AG09309 (cell line): Measurements from ENCODE around the gene TPBGL.

Experiments used
- DNase-seq: peaks from one replicate; pipeline ENCODE4 v3.0.0-alpha.2; 2010; ENCODE audit warnings: low read depth
- H3K4me3 ChIP-seq: 2 replicates; pipeline ENCODE4 v1.5.1; 2011; ENCODE audit warnings: mild to moderate bottlenecking, low read depth, low read length, moderate library complexity; ENCODE audit not compliant: control insufficient read depth
- TF ChIP-seq, protein P1 (sequence below): IDR thresholded peaks from 2 replicates; pipeline ENCODE4 v1.5.1; 2011; ENCODE audit warnings: mild to moderate bottlenecking, low read depth, low read length, inconsistent platforms; ENCODE audit not compliant: insufficient read depth, control insufficient read depth; ENCODE audit errors: missing control alignments

Gene TPBGL

DNA sequence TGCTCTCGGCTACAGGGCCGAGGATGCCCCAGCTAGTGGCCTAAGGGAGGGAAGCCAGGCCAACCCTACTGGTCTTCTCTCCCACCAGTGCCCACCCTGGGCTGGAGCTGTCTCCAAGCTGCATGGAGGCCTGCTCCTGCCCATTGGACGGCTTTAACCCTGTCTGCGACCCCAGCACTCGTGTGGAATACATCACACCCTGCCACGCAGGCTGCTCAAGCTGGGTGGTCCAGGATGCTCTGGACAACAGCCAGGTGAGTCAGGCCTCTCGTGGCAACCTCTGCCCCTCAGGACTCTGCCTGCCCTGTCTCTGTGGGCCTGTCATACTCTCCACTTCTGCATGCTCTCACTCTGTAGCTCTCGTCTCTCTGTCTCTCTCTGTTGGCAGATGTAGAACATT lies 44.1 kb upstream of the TPBGL start:
- H3K4me3 ChIP-seq: no peak overlapping the region
- no peak for DNase-seq
- TF ChIP-seq, protein P1, sequence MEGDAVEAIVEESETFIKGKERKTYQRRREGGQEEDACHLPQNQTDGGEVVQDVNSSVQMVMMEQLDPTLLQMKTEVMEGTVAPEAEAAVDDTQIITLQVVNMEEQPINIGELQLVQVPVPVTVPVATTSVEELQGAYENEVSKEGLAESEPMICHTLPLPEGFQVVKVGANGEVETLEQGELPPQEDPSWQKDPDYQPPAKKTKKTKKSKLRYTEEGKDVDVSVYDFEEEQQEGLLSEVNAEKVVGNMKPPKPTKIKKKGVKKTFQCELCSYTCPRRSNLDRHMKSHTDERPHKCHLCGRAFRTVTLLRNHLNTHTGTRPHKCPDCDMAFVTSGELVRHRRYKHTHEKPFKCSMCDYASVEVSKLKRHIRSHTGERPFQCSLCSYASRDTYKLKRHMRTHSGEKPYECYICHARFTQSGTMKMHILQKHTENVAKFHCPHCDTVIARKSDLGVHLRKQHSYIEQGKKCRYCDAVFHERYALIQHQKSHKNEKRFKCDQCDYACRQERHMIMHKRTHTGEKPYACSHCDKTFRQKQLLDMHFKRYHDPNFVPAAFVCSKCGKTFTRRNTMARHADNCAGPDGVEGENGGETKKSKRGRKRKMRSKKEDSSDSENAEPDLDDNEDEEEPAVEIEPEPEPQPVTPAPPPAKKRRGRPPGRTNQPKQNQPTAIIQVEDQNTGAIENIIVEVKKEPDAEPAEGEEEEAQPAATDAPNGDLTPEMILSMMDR: no peak

- H3K4me3 ChIP-seq: no peak overlapping the region
- no peak for DNase-seq
- TF ChIP-seq, protein P1: no peak
Measured at GRCh38 chr11:75197512-75198277, 42.9 kb upstream of the TPBGL start.

GRCh38 chr11:75198278-75198973 lies 42.1 kb upstream of the TPBGL start:
- TF ChIP-seq, protein P1: no peak
- no peak for DNase-seq

GRCh38 chr11:75199412-75199955 lies 41.1 kb upstream of the TPBGL start:
- TF ChIP-seq, protein P1: no peak

More at GRCh38 chr11:75198278-75198973, 42.1 kb upstream of the TPBGL start:
- no peak overlapping the region for H3K4me3 ChIP-seq

GRCh38 chr11:75200051-75200450 lies 40.5 kb upstream of the TPBGL start:
- H3K4me3 ChIP-seq: no peak overlapping the region
- no peak for DNase-seq
- TF ChIP-seq, protein P1: no peak

More at GRCh38 chr11:75199412-75199955, 41.1 kb upstream of the TPBGL start:
- no peak overlapping the region for H3K4me3 ChIP-seq
- no peak for DNase-seq

DNA sequence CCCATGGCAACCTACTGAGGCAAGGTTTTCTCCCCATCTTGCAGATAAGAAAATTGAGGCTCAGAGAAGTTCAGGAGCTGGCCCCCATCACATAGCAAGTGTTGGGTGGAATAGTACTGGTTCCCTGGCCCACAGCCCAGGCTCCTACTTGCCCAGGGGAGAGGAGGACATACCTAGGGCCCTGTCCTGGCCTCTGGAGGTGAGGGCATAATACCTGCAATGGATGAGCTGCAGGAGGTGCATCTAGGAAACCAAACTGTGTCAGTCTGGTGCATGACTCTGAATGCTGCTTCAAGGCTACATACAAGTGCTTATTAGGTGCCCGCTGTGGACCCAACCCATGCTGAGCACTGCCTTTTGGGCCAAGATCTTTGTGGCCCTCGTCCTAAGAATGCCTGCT lies 40.0 kb upstream of the TPBGL start:
- TF ChIP-seq, protein P1: no peak
- DNase-seq: no peak
- H3K4me3 ChIP-seq: no peak overlapping the region
